Subcutaneous abdominal adipose tissue (tissue), 5 donors: ENCODE data around the gene STAB2.

Experiments
- H3K27ac ChIP-seq: one replicate; pipeline ENCODE4 v1.7.0; 2013; ENCODE audit warnings: low read depth, mild to moderate bottlenecking, inconsistent platforms, low read length, moderate library complexity
- H3K27me3 ChIP-seq, 5 donors: one replicate each; pipeline ENCODE4 v1.7.0; 2013; ENCODE audit warnings: low read length in 5 of 5, inconsistent platforms in 1 of 5; ENCODE audit not compliant: control insufficient read depth in 5 of 5, insufficient read depth in 4 of 5
- H3K36me3 ChIP-seq, 5 donors: one replicate each; pipeline ENCODE4 v1.7.0; 2013; ENCODE audit warnings: low read length in 5 of 5; ENCODE audit not compliant: control insufficient read depth in 5 of 5, insufficient read depth in 5 of 5
- H3K4me1 ChIP-seq, 5 donors: one replicate each; pipeline ENCODE4 v1.7.0; 2013; ENCODE audit warnings: low read length in 5 of 5, mild to moderate bottlenecking in 3 of 5, moderate library complexity in 1 of 5; ENCODE audit not compliant: control insufficient read depth in 5 of 5, insufficient read depth in 5 of 5
- H3K4me3 ChIP-seq, 5 donors: one replicate each; pipeline ENCODE4 v1.7.0; 2013; ENCODE audit warnings: low read length in 5 of 5, low read depth in 1 of 5
- H3K9ac ChIP-seq, 5 donors: one replicate each; pipeline ENCODE4 v1.7.0; 2013; ENCODE audit warnings: low read length in 5 of 5, mild to moderate bottlenecking in 4 of 5, moderate library complexity in 3 of 5
- H3K9me3 ChIP-seq, 5 donors: one replicate each; pipeline ENCODE4 v1.7.0; 2013; ENCODE audit warnings: low read length in 5 of 5; ENCODE audit not compliant: control insufficient read depth in 5 of 5
- donor health status: healthy.
- donor health status: healthy.
- donor health status: healthy.
- donor health status: healthy.
- donor health status: healthy.

The STAB2 gene

DNA sequence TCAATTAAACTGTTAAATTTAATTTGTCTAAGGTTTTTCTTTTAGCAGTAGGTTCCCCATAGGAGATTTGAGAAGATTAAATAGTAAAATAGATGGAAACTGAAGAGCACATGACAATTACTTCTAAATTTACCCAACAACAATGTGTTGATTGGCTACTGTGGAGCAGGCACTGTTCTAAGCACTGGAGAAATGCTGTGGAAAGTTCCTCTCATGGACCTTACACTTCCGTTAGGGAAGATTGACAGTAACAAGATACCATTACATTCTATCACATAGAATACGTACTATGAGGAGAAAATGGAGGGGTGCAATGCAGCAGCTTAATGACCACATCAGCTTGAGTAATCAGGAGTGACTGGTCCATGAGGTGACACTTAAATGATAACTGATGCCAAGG lies 8.1 kb upstream of the STAB2 start:
- H3K4me3 ChIP-seq: no peak overlapping the region
- no peak overlapping the region for H3K27ac ChIP-seq
- H3K9ac ChIP-seq: no peak overlapping the region
- peaks cover 0 to 8% (median 4%) of the 10 kb centered on the region in 5 donors for H3K4me1 ChIP-seq
- H3K27me3 ChIP-seq: no peaks in the 10 kb centered on the region
- no peaks in the 10 kb centered on the region for H3K36me3 ChIP-seq
- H3K9me3 ChIP-seq: no peaks in the 10 kb centered on the region

DNA sequence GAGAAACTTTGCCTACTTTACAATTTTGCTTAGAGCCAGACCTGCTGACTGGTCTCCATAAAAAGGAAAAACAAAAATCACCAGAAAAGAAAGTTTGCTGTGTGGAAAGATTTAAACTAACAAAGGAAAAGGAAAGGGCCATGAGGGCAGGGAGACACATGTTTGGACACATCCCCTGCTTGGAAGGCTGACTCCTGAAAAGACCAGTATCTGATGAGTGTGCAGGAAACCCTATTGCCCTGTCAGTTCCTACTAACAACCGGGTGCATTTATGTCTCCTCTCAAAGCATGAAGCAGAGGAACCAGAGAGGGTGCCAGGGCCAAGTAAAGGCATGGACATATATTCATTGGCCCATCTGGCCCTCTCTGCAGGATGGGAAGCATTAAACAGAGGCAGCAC lies 7.0 kb upstream of the STAB2 start:
- no peak overlapping the region for H3K9ac ChIP-seq
- no peaks in the 10 kb centered on the region for H3K36me3 ChIP-seq
- peaks cover 0 to 8% (median 4%) of the 10 kb centered on the region in 5 donors for H3K4me1 ChIP-seq
- H3K9me3 ChIP-seq: no peaks in the 10 kb centered on the region
- peaks cover 0 to 3% (median 0%) of the 10 kb centered on the region in 5 donors for H3K27me3 ChIP-seq
- no peak overlapping the region for H3K4me3 ChIP-seq
- no peak overlapping the region for H3K27ac ChIP-seq

DNA sequence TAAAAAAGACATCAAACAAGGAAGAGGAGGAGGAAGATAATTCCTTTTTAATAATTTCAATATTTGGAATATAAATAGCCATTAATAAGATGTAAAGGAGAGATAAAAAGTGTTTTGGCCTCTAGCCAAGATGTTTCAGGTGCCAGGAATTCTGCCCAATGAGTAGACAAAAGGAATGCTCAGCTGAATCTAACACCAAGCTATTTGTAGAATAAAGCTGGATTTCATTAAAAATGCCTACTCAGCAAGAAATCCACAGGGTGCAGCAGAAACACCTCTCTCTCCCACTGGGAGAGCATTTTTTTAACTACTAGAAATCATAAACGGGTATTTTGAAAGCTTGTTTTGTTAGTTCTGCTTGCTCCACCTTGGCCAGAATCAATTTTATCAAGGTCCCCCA lies 4.1 kb upstream of the STAB2 start:
- H3K27me3 ChIP-seq: peaks cover 0 to 3% (median 0%) of the 10 kb centered on the region in 5 donors

DNA sequence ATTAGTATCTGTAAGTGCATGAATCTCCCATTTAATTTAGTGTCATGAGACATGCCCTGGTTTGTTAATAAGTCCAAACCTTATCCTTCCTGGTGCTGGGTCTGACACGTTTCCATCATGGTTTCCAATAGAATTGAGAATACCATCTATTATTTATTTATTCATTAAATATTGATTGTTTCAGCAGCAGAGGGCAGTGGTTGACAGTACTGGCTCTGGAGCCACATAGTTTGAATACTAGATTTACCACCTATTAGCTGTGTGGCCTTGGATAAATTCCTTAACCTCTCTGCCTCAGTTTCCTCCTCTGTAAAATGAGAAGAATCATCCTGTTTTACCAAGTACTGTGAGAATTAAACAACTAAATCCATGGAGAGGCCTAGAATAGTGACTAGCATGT lies 941 bp upstream of the STAB2 start:
- no peak overlapping the region for H3K9ac ChIP-seq
- H3K9me3 ChIP-seq: no peaks in the 10 kb centered on the region
- no peaks in the 10 kb centered on the region for H3K36me3 ChIP-seq
- H3K4me3 ChIP-seq: no peak overlapping the region
- H3K27ac ChIP-seq: no peak overlapping the region
- H3K4me1 ChIP-seq: peaks cover 0 to 3% (median 0%) of the 10 kb centered on the region in 5 donors
- H3K27me3 ChIP-seq: peaks cover 0 to 3% (median 0%) of the 10 kb centered on the region in 5 donors

More for the DNA sequence above, 4.1 kb upstream of the STAB2 start:
- no peaks in the 10 kb centered on the region for H3K36me3 ChIP-seq
- peaks cover 0 to 3% (median 0%) of the 10 kb centered on the region in 5 donors for H3K4me1 ChIP-seq
- no peak overlapping the region for H3K9ac ChIP-seq
- H3K27ac ChIP-seq: no peak overlapping the region
- no peaks in the 10 kb centered on the region for H3K9me3 ChIP-seq
- no peak overlapping the region for H3K4me3 ChIP-seq

DNA sequence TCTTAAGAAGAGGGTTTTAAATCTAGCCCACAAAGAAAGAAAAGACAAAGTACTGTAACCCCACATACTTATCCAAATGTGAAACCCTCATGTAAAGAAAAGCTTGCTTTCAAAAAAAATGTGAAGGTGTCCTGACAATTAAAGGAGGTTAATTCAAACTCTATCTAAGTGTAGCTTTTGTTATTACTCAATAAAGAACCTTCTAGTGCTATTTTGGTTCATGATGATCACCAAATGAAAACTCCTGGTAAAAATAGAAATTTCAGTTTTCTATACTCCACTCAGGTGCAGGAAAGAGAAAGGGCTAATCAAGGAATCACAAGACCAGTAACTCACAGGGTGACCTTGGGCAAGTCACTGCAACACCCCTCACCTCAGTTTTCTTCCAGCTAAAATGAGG lies 1.6 kb downstream of the STAB2 start:
- H3K4me3 ChIP-seq: no peak overlapping the region
- no peak overlapping the region for H3K9ac ChIP-seq

DNA sequence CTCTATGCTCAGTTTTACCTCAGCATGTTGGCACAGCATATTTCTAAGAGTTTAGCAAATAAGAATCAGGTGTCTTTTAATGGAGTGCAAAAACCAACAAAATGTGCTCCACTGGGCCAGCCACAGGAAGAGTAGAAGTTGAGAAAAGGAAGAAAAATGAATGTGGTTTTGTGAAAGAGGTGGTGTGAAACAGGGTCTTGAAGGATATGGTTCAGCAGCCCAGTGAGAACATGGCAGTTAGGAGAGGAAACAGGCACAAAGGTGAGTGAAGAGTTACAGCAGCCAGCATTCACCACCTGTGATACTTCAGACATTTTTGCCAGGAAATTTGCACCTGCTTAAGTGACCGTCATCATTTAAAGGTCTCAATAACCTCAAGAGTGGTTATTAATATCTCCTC lies 2.4 kb downstream of the STAB2 start:
- Histone ChIP-seq H3K36me3 (no peaks in the 10 kb centered on the region), H3K27ac (no peak overlapping the region), H3K9ac (no peak overlapping the region), H3K27me3 (peaks cover 0 to 1% (median 0%) of the 10 kb centered on the region in 5 donors), H3K4me3 (no peak overlapping the region), H3K9me3 (no peaks in the 10 kb centered on the region), H3K4me1 (peaks cover 0 to 3% (median 0%) of the 10 kb centered on the region in 5 donors)

More for the DNA sequence above, 1.6 kb downstream of the STAB2 start:
- H3K36me3 ChIP-seq: no peaks in the 10 kb centered on the region
- peaks cover 0 to 3% (median 0%) of the 10 kb centered on the region in 5 donors for H3K27me3 ChIP-seq
- no peaks in the 10 kb centered on the region for H3K9me3 ChIP-seq
- H3K27ac ChIP-seq: no peak overlapping the region
- peaks cover 0 to 3% (median 0%) of the 10 kb centered on the region in 5 donors for H3K4me1 ChIP-seq

DNA sequence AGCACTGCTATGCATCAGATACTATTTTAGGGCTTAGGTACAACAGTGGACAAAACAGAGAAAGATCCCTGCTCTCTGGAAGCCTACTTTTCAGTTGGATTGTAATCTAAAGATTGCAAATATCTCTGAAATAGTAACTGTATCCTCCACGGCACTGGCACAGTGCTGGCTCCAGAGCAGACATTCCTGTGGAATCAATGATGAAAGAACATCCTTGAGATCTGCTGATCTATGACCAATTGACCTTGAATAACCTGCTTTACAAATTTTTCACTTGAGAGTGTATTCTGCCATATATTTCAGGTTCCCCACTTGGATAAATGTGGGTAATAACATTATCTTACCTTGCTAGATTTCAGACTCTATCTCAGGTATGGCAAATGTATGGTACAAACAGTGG lies 3.2 kb downstream of the STAB2 start:
- Histone ChIP-seq H3K4me1 (peaks cover 0 to 3% (median 0%) of the 10 kb centered on the region in 5 donors), H3K4me3 (no peak overlapping the region), H3K36me3 (no peaks in the 10 kb centered on the region), H3K27me3 (no peaks in the 10 kb centered on the region), H3K9me3 (no peaks in the 10 kb centered on the region), H3K27ac (no peak overlapping the region), H3K9ac (no peak overlapping the region)

DNA sequence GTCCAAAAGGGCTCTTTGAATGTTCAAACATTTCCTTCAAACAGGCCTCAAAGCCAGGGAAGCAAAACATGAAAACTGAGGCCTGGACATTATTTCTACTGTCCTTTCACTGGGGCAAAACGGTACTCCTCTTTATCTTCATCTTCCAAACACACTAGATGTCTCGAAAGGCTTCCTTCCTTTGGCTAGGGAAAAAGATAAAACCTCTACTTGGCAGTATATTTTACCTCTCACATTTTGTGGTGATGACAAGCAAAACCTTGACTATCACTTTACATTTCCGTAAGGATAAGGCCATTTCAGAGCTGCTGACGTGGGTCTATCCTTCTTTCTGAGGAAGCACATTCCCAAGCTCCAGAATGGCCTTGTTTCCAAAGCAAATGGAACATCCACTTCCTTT lies 9.9 kb downstream of the STAB2 start:
- no peaks in the 10 kb centered on the region for H3K4me1 ChIP-seq
- no peaks in the 10 kb centered on the region for H3K9me3 ChIP-seq
- no peaks in the 10 kb centered on the region for H3K36me3 ChIP-seq
- no peak overlapping the region for H3K27ac ChIP-seq
- no peaks in the 10 kb centered on the region for H3K27me3 ChIP-seq
- no peak overlapping the region for H3K9ac ChIP-seq
- no peak overlapping the region for H3K4me3 ChIP-seq

DNA sequence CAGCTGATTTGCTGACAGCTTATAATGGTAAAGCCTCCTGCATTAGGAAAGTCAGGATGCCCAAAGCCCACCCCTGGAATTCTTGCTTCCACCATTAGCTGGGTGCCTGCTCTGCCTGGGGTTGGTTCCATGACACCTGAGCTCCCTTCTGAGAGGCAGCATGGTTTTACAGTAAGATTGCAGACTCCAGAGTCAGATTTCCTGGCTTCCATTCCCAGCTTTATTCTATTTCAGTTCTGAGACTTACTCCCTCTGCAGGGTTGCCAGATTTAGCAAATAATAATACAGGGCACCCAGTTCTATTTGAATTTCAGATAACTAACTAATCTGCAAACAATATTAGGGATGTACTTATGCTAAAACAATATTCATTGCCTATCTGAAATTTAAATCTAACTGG lies 12.2 kb downstream of the STAB2 start:
- H3K4me3 ChIP-seq: no peak overlapping the region
- H3K27ac ChIP-seq: no peak overlapping the region
- no peaks in the 10 kb centered on the region for H3K27me3 ChIP-seq

DNA sequence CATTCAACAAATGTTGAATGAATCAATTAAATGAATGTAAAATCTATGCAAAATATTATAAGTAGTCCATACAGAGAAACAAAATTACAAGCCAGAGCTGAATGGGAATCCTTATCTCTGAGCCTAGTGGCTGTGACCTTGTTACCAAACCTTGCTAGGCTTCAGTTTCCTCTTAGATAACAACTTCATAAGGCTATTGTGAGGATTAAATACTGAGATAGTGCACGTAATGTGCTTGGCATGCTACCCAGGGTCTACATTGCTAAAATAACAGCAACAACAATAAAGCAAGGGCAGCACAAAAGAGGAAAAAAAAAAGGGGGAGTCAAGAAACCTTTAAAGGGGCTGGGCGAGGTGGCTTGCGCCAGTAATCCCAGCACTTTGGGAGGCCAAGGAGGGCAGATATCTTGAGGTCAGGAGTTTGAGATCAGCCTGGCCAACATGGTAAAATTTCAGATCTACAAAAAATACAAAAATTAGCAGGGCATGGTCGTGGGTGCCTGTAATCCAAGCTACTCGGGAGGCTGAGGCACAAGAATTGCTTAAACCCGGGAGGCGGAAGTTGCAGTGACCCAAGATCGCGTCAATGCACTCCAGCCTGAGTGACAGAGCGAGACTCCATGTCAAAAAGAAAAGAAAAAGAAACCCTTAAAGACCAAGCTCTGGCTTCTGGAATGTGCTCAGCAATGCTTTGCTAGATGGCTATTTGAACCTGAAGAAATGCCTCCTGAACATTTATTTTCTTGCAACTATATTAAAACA lies 14.1 kb downstream of the STAB2 start:
- Histone ChIP-seq H3K27ac (no peak overlapping the region), H3K9ac (no peak overlapping the region), H3K4me1 (no peaks in the 10 kb centered on the region), H3K27me3 (no peaks in the 10 kb centered on the region), H3K4me3 (no peak overlapping the region), H3K36me3 (no peaks in the 10 kb centered on the region), H3K9me3 (peaks cover 0 to 8% (median 0%) of the 10 kb centered on the region in 5 donors)

More for the DNA sequence above, 12.2 kb downstream of the STAB2 start:
- Histone ChIP-seq H3K36me3 (no peaks in the 10 kb centered on the region), H3K9ac (no peak overlapping the region), H3K9me3 (no peaks in the 10 kb centered on the region), H3K4me1 (no peaks in the 10 kb centered on the region)
